ENCODE results near the gene CCN2.
"Not testable (repeated sequence)": the region's sequence is repeated elsewhere in the genome, so short reads cannot be mapped to it uniquely, and the experiment has no call there.

CCN2 gene

GRCh38 chr6:131937703-131938631, 13.2 kb downstream of the CCN2 start:
- DNase-seq: no peak

GRCh38 chr6:131937226-131937625, 13.9 kb downstream of the CCN2 start:
- no peak for DNase-seq

- no peak for DNase-seq
Observed at GRCh38 chr6:131936156-131936555, 15.0 kb downstream of the CCN2 start.

GRCh38 chr6:131931063-131931750, 20.0 kb downstream of the CCN2 start:
- no peak for DNase-seq

- no peak for DNase-seq
Observed at GRCh38 chr6:131929976-131930375, 21.2 kb downstream of the CCN2 start.

- DNase-seq: no peak
Observed at GRCh38 chr6:131929264-131929663, 21.9 kb downstream of the CCN2 start.

- no peak for DNase-seq
Observed at GRCh38 chr6:131924881-131925474, 26.2 kb downstream of the CCN2 start.

- DNase-seq: no peak
Observed at GRCh38 chr6:131923356-131923755, 27.8 kb downstream of the CCN2 start.

GRCh38 chr6:131920656-131921055, 30.5 kb downstream of the CCN2 start:
- DNase-seq: no peak

GRCh38 chr6:131918650-131919355, 32.4 kb downstream of the CCN2 start:
- no peak for DNase-seq

- no peak for DNase-seq
Observed at GRCh38 chr6:131917763-131918649, 33.2 kb downstream of the CCN2 start.

GRCh38 chr6:131917318-131917717, 33.9 kb downstream of the CCN2 start:
- no peak for DNase-seq

- DNase-seq: no peak
Observed at GRCh38 chr6:131916847-131917246, 34.3 kb downstream of the CCN2 start.

GRCh38 chr6:131916091-131916796, 34.9 kb downstream of the CCN2 start:
- not testable (repeated sequence) for DNase-seq

GRCh38 chr6:131914967-131915751, 36.0 kb downstream of the CCN2 start:
- DNase-seq: peak; percentile 23

- no peak for DNase-seq
Observed at GRCh38 chr6:131914234-131914633, 36.9 kb downstream of the CCN2 start.

GRCh38 chr6:131911951-131912350, 39.2 kb downstream of the CCN2 start:
- DNase-seq: no peak

- no peak for DNase-seq
Observed at GRCh38 chr6:131910956-131911355, 40.2 kb downstream of the CCN2 start.

- no peak for DNase-seq
Observed at GRCh38 chr6:131910219-131910589, 41.0 kb downstream of the CCN2 start.

- DNase-seq: peak; percentile 45
Observed at GRCh38 chr6:131909408-131910218, 41.6 kb downstream of the CCN2 start.
